Naive B cell (primary cell): ENCODE data around the gene PRKCA. TPM values are rescaled to one million over a fixed set of nuclear protein-coding genes. Genes with fewer than 3 reads are reported as not detected.

Source experiments
- ATAC-seq, 2 donors: fragments of 150-1000 bp; cut with Tn5 transposase; 2 replicates each; pipeline ENCODE4 v1.10.0; 2021; ENCODE audit warnings: low read depth in 2 of 2, mild to moderate bottlenecking in 2 of 2, moderate library complexity in 2 of 2
- DNase-seq: peaks from one replicate; pipeline ENCODE4 v3.0.0; 2022
- H3K27ac Mint-ChIP-seq, 6 donors: one replicate each; pipeline ENCODE4 v1.8.0; 2020 to 2022; ENCODE audit warnings: mild to moderate bottlenecking in 6 of 6, mixed read lengths in 6 of 6, moderate library complexity in 5 of 6, inconsistent platforms in 2 of 6
- H3K27me3 Mint-ChIP-seq, 3 donors: one replicate each; pipeline ENCODE4 v1.8.0; 2021 to 2022; ENCODE audit warnings: mixed read lengths in 3 of 3, mild to moderate bottlenecking in 1 of 3
- H3K36me3 Mint-ChIP-seq, 2 donors: one replicate each; pipeline ENCODE4 v1.8.0; 2020 to 2022; ENCODE audit warnings: mixed read lengths in 2 of 2, inconsistent platforms in 1 of 2, mild to moderate bottlenecking in 1 of 2
- H3K4me1 Mint-ChIP-seq, 3 donors: one replicate each; pipeline ENCODE4 v1.8.0; 2020 to 2022; ENCODE audit warnings: mixed read lengths in 3 of 3, inconsistent platforms in 1 of 3, mild to moderate bottlenecking in 1 of 3, moderate library complexity in 1 of 3
- H3K4me3 Mint-ChIP-seq, 8 donors: one replicate each; pipeline ENCODE4 v1.8.0; 2020 to 2022; ENCODE audit warnings: mild to moderate bottlenecking in 8 of 8, mixed read lengths in 8 of 8, moderate library complexity in 8 of 8, inconsistent platforms in 2 of 8
- H3K9me3 Mint-ChIP-seq, 7 donors: one replicate each; pipeline ENCODE4 v1.8.0; 2020 to 2022; ENCODE audit warnings: mixed read lengths in 7 of 7, mild to moderate bottlenecking in 5 of 7, inconsistent platforms in 2 of 7, moderate library complexity in 1 of 7
- polyA plus RNA-seq, 6 donors: library from polyadenylated mRNA; unstranded; fragments of 300-500 nt; fragmentation: Illumina TruSeq; gene quantifications; one replicate each; pipeline ENCODE4 v1.2.3, GENCODE V29; 2021; ENCODE audit warnings: low read depth in 6 of 6

The PRKCA gene
- polyA plus RNA-seq, 6 donors from 2014 or later, result 0.03 to 0.06 TPM; not detected in 4

DNA sequence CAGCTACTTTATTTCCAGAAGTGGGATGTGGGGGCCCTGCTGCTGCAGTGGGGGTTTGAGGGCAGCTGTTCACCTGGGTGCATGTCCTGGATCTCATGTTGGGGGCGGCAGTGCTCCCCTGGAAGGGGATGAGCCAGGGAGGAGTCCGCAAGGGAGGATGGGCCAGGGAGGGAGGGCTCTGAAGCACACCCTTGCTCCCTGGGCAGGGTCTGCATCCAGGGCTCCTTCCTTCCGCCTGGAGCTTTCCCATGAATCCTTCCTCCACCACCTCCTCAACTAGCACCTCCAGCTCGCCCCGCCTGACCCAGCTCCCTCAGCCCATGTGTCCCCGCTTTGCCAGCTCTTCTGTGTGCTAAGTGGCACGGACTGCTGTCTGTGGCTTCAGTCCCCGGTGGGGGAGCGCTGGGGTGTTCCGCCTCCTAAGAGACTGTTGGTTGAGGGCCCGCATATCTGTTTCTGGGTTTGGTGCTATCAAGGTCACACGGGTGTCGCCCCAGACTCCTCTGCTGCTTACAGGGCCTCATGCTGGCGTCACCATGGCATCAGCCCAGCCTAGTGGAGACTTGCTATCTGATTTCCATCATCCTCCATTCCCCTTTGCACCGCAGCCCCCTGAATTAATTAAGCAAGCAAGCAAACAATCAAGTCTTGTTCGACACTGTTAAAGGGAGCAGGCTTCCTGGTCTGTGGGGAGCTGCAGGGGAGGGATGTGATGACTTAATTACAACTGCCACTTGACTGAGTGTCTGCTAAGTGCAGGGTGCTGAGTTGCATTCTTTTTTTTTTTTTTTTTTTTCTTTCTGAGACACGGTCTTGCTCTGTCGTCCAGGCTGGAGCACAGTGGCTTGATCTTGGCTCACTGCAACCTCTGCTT lies 71.8 kb downstream of the PRKCA start:
- peaks cover 0 to 10% (median 0%) of the 10 kb centered on the region in 3 donors for H3K27me3 Mint-ChIP-seq
- DNase-seq, result no peak
- no peak overlapping the region for H3K27ac Mint-ChIP-seq
- no peaks in the 10 kb centered on the region for H3K36me3 Mint-ChIP-seq
- H3K9me3 Mint-ChIP-seq, result no peaks in the 10 kb centered on the region
- no peak for ATAC-seq
- H3K4me1 Mint-ChIP-seq, result no peaks in the 10 kb centered on the region
- no peak overlapping the region for H3K4me3 Mint-ChIP-seq

DNA sequence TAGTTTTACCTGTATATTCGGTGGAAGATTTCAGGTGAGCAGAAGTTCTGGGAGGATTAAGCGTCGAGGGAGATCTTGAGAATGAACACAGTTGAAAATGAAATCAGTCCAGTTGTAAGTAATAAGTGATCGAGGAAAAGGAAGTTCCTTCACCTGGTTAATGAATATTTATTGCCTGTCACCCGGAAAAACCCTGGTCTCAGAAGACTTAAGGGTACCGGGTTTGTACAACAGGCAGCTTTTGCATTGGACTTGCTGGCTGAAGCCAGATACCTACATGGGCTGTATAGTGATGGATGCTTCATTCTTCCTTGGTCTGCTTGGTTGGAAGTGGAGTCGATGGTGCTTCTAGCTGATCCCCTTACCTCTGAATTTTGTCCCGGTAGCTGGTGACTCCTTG lies 72.7 kb downstream of the PRKCA start:
- ATAC-seq, result no peak
- H3K4me3 Mint-ChIP-seq, result no peak overlapping the region
- H3K36me3 Mint-ChIP-seq, result no peaks in the 10 kb centered on the region
- no peak overlapping the region for H3K27ac Mint-ChIP-seq
- no peaks in the 10 kb centered on the region for H3K4me1 Mint-ChIP-seq
- peaks cover 0 to 5% (median 0%) of the 10 kb centered on the region in 3 donors for H3K27me3 Mint-ChIP-seq
- no peaks in the 10 kb centered on the region for H3K9me3 Mint-ChIP-seq
- DNase-seq, result no peak

DNA sequence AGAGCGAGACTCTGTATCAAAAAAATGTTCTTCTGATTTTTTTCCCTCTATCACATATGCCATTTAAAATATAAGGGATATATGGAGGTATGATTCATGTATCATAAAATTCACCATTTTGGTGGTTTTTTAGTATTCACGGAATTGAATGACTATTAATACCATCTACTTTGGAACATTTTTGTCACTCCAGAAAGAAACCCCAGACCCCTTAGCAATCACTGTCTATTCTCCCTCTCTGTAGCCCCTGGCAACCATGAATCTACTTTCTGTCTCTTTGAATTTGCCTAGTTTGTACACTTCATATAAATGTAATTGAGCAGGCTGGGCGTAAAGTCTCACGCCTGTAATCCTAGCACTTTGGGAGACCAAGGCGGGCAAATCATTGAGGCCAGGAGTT lies 75.9 kb downstream of the PRKCA start:
- Mint-ChIP-seq H3K27ac (no peak overlapping the region), H3K27me3 (peaks cover 10 to 15% (median 11%) of the 10 kb centered on the region in 3 donors), H3K4me3 (no peak overlapping the region), H3K36me3 (no peaks in the 10 kb centered on the region), H3K9me3 (no peaks in the 10 kb centered on the region), H3K4me1 (no peaks in the 10 kb centered on the region)
- DNase-seq (no peak), ATAC-seq (no peak)

DNA sequence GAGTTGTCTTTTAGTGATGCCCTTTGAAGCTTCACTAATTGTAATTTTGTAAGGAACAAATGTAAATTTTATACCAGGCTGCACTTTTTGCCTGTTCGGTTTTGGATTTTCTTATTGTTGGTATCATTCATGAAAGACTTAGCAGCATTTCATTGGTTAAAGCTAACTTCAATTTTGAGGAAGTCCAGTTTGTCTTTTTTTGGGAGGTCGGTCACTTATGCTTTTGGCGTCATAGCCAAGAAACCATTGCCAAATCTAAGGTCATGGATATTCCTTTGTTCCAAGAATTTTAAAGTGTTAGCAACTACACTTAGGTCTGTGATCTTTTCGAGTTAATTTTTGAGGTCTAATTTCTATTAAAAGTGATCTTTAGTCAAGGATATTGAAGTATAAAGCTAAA lies 77.1 kb downstream of the PRKCA start:
- H3K4me1 Mint-ChIP-seq, result no peaks in the 10 kb centered on the region
- DNase-seq (no peak), ATAC-seq (no peak)
- H3K27ac Mint-ChIP-seq, result no peak overlapping the region
- peaks cover 10 to 16% (median 11%) of the 10 kb centered on the region in 3 donors for H3K27me3 Mint-ChIP-seq
- no peaks in the 10 kb centered on the region for H3K9me3 Mint-ChIP-seq
- H3K36me3 Mint-ChIP-seq, result no peaks in the 10 kb centered on the region
- H3K4me3 Mint-ChIP-seq, result no peak overlapping the region

DNA sequence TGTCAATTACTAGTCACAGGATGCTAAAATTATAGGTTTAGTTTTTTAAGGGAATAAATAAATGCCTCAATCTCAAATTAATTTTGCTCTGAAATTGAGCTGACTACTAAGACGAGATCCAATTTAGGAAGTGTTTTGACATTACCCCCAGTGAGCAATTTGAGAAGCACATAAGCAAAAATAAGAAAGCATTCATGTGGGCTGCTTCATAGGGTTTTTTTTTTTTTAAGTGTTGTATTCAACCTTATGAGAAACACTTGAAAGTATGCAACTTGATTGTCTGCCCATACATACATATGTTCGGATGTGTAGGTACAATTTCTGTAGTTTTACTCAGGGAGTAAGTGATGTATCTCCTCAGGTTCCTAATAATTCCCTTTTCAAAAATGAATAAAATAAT lies 77.6 kb downstream of the PRKCA start:
- Mint-ChIP-seq H3K27ac (no peak overlapping the region), H3K36me3 (no peaks in the 10 kb centered on the region), H3K9me3 (peaks cover 0 to 2% (median 0%) of the 10 kb centered on the region in 7 donors), H3K4me3 (no peak overlapping the region), H3K27me3 (peaks cover 11 to 20% (median 15%) of the 10 kb centered on the region in 3 donors), H3K4me1 (no peaks in the 10 kb centered on the region)
- ATAC-seq (no peak), DNase-seq (no peak)

DNA sequence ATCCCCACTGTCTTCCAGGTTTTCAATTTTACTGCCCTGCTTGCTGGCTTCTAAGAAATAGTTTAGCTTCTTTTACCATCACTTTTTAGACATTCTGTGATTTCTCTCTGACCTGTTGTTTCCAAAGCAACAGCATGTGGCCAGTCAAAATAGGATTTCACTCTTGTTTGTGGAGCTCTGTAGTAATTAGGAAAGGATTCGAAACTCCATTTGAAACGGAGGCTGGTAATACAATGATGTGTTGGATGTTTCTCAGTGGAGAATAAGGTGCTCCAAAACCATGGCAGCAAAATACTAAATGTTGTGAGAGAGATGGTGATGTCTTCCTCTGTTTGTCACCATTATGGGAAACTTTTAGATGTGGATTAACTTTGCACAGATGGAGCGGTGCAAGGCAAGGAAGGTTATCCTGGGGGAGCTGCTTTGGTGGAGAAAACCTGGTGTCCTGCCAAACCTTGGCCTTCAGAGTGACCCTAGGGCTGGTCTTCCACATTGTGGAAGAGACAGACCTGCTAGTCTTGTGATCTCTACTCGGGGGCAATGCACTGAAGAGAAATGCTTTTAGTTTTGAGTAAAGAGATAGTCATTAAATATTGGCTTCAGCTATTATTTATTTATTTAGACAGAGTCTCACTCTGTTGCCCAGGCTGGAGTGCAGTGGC lies 79.4 kb downstream of the PRKCA start:
- no peaks in the 10 kb centered on the region for H3K36me3 Mint-ChIP-seq
- no peaks in the 10 kb centered on the region for H3K4me1 Mint-ChIP-seq
- H3K4me3 Mint-ChIP-seq, result no peak overlapping the region
- no peak for DNase-seq
- peaks cover 0 to 2% (median 0%) of the 10 kb centered on the region in 7 donors for H3K9me3 Mint-ChIP-seq
- ATAC-seq, result no peak
- H3K27ac Mint-ChIP-seq, result no peak overlapping the region
- H3K27me3 Mint-ChIP-seq, result peaks cover 14 to 23% (median 17%) of the 10 kb centered on the region in 3 donors

DNA sequence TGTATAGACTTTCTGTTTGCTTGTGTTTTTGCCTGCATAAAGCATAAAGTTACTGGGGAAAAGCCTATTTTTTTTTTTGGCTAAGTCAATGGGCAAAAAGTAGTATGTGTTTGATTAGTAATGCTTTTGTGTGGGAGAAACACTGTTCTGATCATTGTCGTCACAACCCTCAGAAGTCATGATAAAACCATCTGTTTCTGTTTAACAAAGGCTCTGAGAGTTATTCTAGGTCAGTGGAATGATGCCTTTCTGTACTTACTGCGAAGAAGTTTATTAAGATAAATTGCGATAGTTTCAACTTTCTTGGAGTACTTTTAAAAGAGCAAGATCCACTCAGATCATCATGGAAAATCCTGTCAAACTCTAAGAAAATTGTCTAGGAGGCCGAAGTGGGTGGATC lies 80.9 kb downstream of the PRKCA start:
- ATAC-seq (no peak), DNase-seq (no peak)
- no peaks in the 10 kb centered on the region for H3K4me1 Mint-ChIP-seq
- H3K27ac Mint-ChIP-seq, result no peak overlapping the region
- no peaks in the 10 kb centered on the region for H3K36me3 Mint-ChIP-seq
- H3K9me3 Mint-ChIP-seq, result peaks cover 0 to 2% (median 0%) of the 10 kb centered on the region in 7 donors
- no peak overlapping the region for H3K4me3 Mint-ChIP-seq
- peaks cover 14 to 23% (median 17%) of the 10 kb centered on the region in 3 donors for H3K27me3 Mint-ChIP-seq

DNA sequence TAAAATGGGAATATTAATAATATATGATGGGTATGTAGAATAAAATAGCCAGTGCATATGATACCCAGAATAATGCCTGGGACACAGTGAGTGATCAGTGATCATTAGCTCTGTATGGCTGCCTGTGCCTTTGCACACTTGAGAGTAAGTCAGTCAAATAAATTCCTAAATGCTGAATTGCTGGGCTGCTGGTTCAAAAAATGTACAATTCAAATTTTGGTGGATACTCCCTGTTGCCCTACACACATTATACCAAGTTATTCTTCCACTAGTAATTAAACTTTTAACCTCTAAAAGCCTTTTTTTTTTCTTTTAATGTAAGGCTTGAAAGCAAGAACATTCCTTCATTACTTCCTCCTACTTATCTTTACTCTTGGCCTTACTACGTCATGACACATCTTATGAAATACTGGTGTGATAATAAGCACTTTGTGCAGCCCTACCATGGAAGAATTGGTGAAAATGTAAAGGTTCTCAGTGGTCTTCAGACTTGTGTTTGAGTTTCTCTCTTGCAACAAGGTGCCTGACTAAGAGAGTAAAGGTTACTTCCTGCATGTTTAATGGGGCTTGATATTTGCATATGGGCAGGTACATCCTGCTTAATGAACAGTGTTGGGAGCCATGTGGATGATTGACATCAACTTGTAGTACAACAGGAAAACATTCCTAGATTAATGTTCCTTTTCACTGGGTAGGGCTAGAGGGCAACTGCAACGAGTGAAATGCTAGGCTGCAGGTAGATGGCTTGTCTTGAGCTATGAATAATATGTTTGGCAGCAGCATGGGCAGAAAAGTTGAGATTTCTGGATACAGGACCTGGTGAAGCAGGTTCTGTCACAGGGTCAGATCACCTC lies 84.3 kb downstream of the PRKCA start:
- ATAC-seq (no peak), DNase-seq (no peak)
- no peak overlapping the region for H3K27ac Mint-ChIP-seq
- no peak overlapping the region for H3K4me3 Mint-ChIP-seq
- peaks cover 0 to 2% (median 0%) of the 10 kb centered on the region in 7 donors for H3K9me3 Mint-ChIP-seq
- H3K36me3 Mint-ChIP-seq, result no peaks in the 10 kb centered on the region
- peaks cover 0 to under 1% (median 0%) of the 10 kb centered on the region in 3 donors for H3K4me1 Mint-ChIP-seq
- peaks cover 7 to 11% (median 10%) of the 10 kb centered on the region in 3 donors for H3K27me3 Mint-ChIP-seq

DNA sequence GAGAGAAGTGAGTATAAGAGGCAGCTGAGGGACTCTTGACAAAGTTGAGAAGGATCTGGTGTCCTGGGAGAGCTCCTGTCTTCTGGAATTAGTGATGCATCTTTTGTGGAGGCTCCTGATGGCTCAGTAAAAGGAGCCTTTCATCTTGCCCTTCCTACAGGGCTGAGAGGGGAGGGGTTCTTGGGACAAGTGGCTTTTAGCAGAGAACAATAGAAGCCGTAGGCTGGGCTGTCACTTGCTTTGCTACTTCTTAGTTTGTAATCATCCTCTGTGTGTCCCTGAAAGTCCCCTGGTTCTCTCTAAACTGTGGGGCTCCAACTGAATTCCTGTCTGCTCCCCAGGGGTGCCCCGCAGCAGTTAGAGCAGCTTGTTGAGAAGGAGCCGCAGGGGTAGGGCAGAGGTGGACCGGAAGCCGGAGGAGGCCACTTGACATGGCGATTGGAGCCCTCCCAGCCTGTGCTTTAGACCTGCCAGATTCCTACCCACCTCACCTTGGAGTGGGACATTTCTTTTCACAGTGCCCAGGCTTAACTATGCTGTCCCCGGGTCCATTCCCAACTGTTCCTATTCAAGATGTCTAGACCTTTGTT lies 85.1 kb downstream of the PRKCA start:
- H3K27me3 Mint-ChIP-seq, result peaks cover 4 to 8% (median 7%) of the 10 kb centered on the region in 3 donors
- no peak for DNase-seq
- no peak overlapping the region for H3K4me3 Mint-ChIP-seq
- H3K27ac Mint-ChIP-seq, result no peak overlapping the region
- H3K9me3 Mint-ChIP-seq, result peaks cover 0 to 2% (median 0%) of the 10 kb centered on the region in 7 donors
- H3K36me3 Mint-ChIP-seq, result no peaks in the 10 kb centered on the region
- no peak for ATAC-seq
- H3K4me1 Mint-ChIP-seq, result peaks cover 0 to 3% (median under 1%) of the 10 kb centered on the region in 3 donors

DNA sequence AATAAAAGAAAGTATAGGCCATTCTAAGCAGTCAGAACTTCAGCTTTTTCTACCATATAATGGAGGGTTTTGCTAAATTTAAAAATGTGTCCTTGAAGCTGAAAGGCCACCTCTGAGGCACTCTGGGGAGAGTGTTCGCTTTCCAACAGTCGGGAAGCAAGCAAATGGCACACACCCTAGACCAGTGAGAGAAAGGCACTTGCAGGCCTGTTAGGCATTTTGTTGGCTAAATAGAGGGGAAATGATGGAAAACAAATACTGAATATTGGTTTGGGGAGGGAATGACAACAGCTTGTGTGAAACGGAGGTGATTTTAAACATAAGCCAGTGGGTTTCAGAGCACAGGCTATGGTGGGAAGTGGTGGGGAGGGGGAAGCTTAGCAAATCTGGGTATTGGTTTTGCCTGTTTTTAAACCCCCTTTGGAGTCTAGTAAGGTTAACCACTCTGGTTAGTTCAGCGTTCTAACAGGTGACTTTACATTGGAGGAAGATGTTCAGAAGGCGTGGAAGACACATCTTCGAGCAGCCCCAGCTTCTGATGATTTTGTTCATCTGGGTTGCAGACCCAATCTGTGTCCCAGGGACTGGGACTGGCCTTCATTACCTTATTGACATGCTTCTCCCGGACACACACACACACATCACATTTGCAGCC lies 90.5 kb downstream of the PRKCA start:
- Mint-ChIP-seq H3K27me3 (no peaks in the 10 kb centered on the region), H3K27ac (no peak overlapping the region), H3K4me1 (peaks cover 0 to 7% (median 4%) of the 10 kb centered on the region in 3 donors), H3K36me3 (no peaks in the 10 kb centered on the region), H3K4me3 (no peak overlapping the region), H3K9me3 (no peaks in the 10 kb centered on the region)
- no peak for ATAC-seq
- no peak for DNase-seq

DNA sequence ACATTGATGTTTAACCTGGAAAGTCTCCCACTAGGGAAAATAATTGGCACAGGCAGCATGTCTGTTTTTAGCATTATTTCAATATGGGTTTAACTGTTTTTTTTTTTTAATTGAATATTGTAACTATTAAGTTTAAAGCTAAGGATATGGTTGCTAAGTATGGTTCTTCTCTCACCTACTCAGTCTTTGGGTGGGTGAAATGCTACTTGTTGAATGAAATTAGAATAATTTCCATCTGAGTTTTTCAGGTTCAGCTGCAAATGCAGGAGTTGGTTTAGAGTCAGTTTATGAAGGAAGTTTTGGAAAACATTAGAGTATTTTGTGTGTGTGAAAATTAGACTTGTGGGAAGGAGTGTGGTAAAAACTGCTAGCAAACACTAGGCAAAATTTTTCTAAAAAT lies 93.5 kb downstream of the PRKCA start:
- H3K4me3 Mint-ChIP-seq, result no peak overlapping the region

DNA sequence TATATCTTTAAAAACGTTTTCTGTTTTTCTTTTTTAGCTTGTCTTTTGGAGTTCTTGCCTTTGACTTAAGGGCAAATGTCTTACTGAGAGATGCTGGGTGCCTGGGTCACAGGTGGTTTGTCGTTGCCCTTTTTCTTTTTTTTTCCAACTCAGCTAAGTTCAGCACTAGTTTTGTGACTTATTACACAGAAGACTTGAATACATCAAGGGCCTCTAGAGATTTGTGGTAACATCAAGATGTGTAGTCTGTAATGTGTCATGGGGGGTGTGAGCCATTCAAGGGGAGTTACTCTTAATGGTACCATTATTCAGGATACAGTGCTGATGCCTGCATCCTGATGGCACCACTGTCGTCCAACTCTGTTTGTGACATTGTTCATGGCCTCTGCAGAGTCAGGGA lies 95.1 kb downstream of the PRKCA start:
- no peak for DNase-seq
- no peak overlapping the region for H3K27ac Mint-ChIP-seq
- ATAC-seq, result no peak
- H3K27me3 Mint-ChIP-seq, result peaks cover 0 to 16% (median 8%) of the 10 kb centered on the region in 3 donors
- H3K4me1 Mint-ChIP-seq, result peaks cover 0 to 4% (median 3%) of the 10 kb centered on the region in 3 donors
- no peaks in the 10 kb centered on the region for H3K36me3 Mint-ChIP-seq
- H3K4me3 Mint-ChIP-seq, result no peak overlapping the region
- no peaks in the 10 kb centered on the region for H3K9me3 Mint-ChIP-seq

More for the DNA sequence above, 93.5 kb downstream of the PRKCA start:
- Mint-ChIP-seq H3K4me1 (peaks cover 0 to 7% (median 4%) of the 10 kb centered on the region in 3 donors), H3K36me3 (no peaks in the 10 kb centered on the region), H3K9me3 (no peaks in the 10 kb centered on the region), H3K27ac (no peak overlapping the region), H3K27me3 (peaks cover 0 to 3% (median 0%) of the 10 kb centered on the region in 3 donors)
- no peak for DNase-seq
- ATAC-seq, result no peak
